Adrenal gland (tissue), 12 donors: ENCODE results near the gene ERBB4. TPM values are rescaled to one million over a fixed set of nuclear protein-coding genes. Genes with fewer than 3 reads are reported as not detected.

Source experiments
- DNase-seq, 7 donors: peaks; one replicate each; pipeline ENCODE4 v3.0.0-alpha.2; 2019 to 2020
- H3K27ac ChIP-seq, 5 donors: fragments of 200-600 bp; sonication (generic) in 4 of 5; 1 replicate in 3 of 5; 2 replicates in 2 of 5; pipeline versions ENCODE4 v1.5.1 to v1.8.0; 2016 to 2020; ENCODE audit warnings: mild to moderate bottlenecking in 1 of 5
- H3K27me3 ChIP-seq: fragments of 200-600 bp; 2 replicates; pipeline ENCODE4 v1.8.0; 2021
- H3K36me3 ChIP-seq, 2 donors: fragments of 200-600 bp; replicated peaks in 1 of 2; 1 replicate in 1 of 2; 2 replicates in 1 of 2; pipeline versions ENCODE4 v1.5.1 to v1.8.0; 2018 to 2022
- H3K4me1 ChIP-seq, 2 donors: fragments of 200-600 bp; replicated peaks in 1 of 2; 1 replicate in 1 of 2; 2 replicates in 1 of 2; pipeline versions ENCODE4 v1.5.1 to v1.8.0; 2018 to 2021
- H3K4me3 ChIP-seq, 4 donors: fragments of 200-600 bp; sonication (generic) in 3 of 4; one replicate each; pipeline ENCODE4 v1.5.1; 2016 to 2018
- H3K9me3 ChIP-seq, 3 donors: fragments of 200-600 bp; sonication (generic) in 1 of 3; replicated peaks in 1 of 3; 1 replicate in 2 of 3; 2 replicates in 1 of 3; pipeline versions ENCODE4 v1.5.1 to v1.8.0; 2016 to 2021
- CTCF ChIP-seq, 6 experiments: fragments of 450-650 bp in 4 of 6; fragments of 200-600 bp in 2 of 6; sonication (generic) in 1 of 6; IDR thresholded peaks; 1 replicate in 5 of 6; 2 replicates in 1 of 6; pipeline versions ENCODE4 v1.5.1 to v1.8.0; 2016 to 2021; ENCODE audit warnings: antibody characterized with exemption in 6 of 6, mild to moderate bottlenecking in 2 of 6, moderate library complexity in 1 of 6
- POLR2A ChIP-seq, 2 donors: fragments of 450-650 bp; IDR thresholded peaks; one replicate each; pipeline ENCODE4 v1.6.1; 2017; ENCODE audit warnings: antibody characterized with exemption in 2 of 2, mild to moderate bottlenecking in 2 of 2, moderate library complexity in 1 of 2
- WGBS, 4 donors: extraction: QIAGEN DNeasy Blood & Tissue Kit in 2 of 4; methylation state at CpG; one replicate each; pipeline versions ENCODE4 v1.1.5 to v1.1.7; 2013 to 2017; 5-methylcytosine and 5-hydroxymethylcytosine counted together
- intact Hi-C, 2 donors: fragments of 100-400 bp; cut with DNase I; formaldehyde crosslinking; loops; one replicate each; pipeline versions ENCODE4 v1.14.1 to v1.15.0; 2022 to 2023
- polyA plus RNA-seq, 3 donors: library from polyadenylated mRNA; stranded (reverse); fragments of 200-250 nt in 2 of 3; fragments of 350-450 nt in 1 of 3; fragmentation: Illumina TruSeq in 1 of 3; extraction: RNeasy Lipid Tissue Mini Kit (QIAGEN cat#74804) in 1 of 3; gene quantifications; one replicate each; pipeline ENCODE4 v1.2.3, GENCODE V29; 2013 to 2014
- total RNA-seq, 9 donors: library from RNA; depleted of rRNA in 4 of 9; stranded (reverse); fragments of >200 nt in 4 of 9; fragments of 120-200 nt in 1 of 9; fragmentation: NEBNext Ultra II Directional in 1 of 9; extraction: Animal tissue kit (Norgen Biotek cat#: 25700) in 1 of 9; gene quantifications; one replicate each; pipeline versions ENCODE4 v1.1.0 to v1.2.4, GENCODE V29; 2013 to 2023
- donor health status: healthy with polysubstance abuse.
- donor health status: Bipolar disorder and iron deficiency.
- donor health status: DM: yes; HTN: yes; CAD: no.
- donor health status: DM: no; HTN: no; CAD: no.
- donor health status: DM: no; HTN: no; CAD: no.
- donor health status: DM: yes; HTN: yes; CAD: no.

ERBB4 gene
- total and polyA plus RNA-seq, 12 donors = 0.06 to 2.9 (median 0.49) TPM

- WGBS, 4 donors = 65 to 79% (median 73%) methylated on average over 1 of the region's 1 CpG
- peak in 6 of 7 donors; percentile 13 to 68 (median 43) for DNase-seq
- intact Hi-C loops = loop anchor here (5.0 to 10.0 kb wide), 2 partner anchors 1112 to 1119 kb away; no protein-coding TSS in a partner anchor
These were observed 1083.3 kb downstream of the ERBB4 start for GRCh38 chr2:211455216-211455841.

GRCh38 chr2:211454679-211455078, 1083.9 kb downstream of the ERBB4 start:
- TF ChIP-seq CTCF (IDR thresholded peaks at IDR 0.05) = no peak
- no peak for TF ChIP-seq POLR2A (IDR thresholded peaks at IDR 0.05)
- intact Hi-C loops = loop anchor here (5.0 to 10.0 kb wide), 2 partner anchors 1113 to 1120 kb away; no protein-coding TSS in a partner anchor
- no peak for DNase-seq
- 23 to 33% (median 26%) methylated on average over 6 of the region's 6 CpGs for WGBS, 4 donors
- Histone ChIP-seq H3K27ac (no peak overlapping the region), H3K4me3 (no peak overlapping the region), H3K4me1 (no peaks in the 10 kb centered on the region), H3K36me3 (no peaks in the 10 kb centered on the region), H3K9me3 (no peaks in the 10 kb centered on the region), H3K27me3 (no peaks in the 10 kb centered on the region)

More at GRCh38 chr2:211455216-211455841, 1083.3 kb downstream of the ERBB4 start:
- TF ChIP-seq CTCF (IDR thresholded peaks at IDR 0.05) (peak; percentile 48 to 93 (median 68)), POLR2A (IDR thresholded peaks at IDR 0.05) (no peak)
- Histone ChIP-seq H3K27me3 (no peaks in the 10 kb centered on the region), H3K36me3 (no peaks in the 10 kb centered on the region), H3K4me3 (no peak overlapping the region), H3K4me1 (no peaks in the 10 kb centered on the region), H3K27ac (no peak overlapping the region), H3K9me3 (no peaks in the 10 kb centered on the region)

- DNase-seq = no peak
- Histone ChIP-seq H3K4me3 (no peak overlapping the region), H3K4me1 (no peaks in the 10 kb centered on the region), H3K27ac (no peak overlapping the region), H3K36me3 (no peaks in the 10 kb centered on the region), H3K9me3 (no peaks in the 10 kb centered on the region), H3K27me3 (no peaks in the 10 kb centered on the region)
- whole genome bisulfite sequencing, 4 donors = 42 to 56% (median 49%) methylated on average over 6 of the region's 6 CpGs
- no peak for TF ChIP-seq POLR2A (IDR thresholded peaks at IDR 0.05)
- TF ChIP-seq CTCF (IDR thresholded peaks at IDR 0.05) = no peak
- intact Hi-C loops = loop anchor here in 1 of 2 donors (10.0 kb wide), 1 partner anchor 1121 kb away; no protein-coding TSS in a partner anchor
These were observed 1085.2 kb downstream of the ERBB4 start for GRCh38 chr2:211453311-211453887.

GRCh38 chr2:211451642-211452041, 1087.0 kb downstream of the ERBB4 start:
- H3K27me3 ChIP-seq = no peaks in the 10 kb centered on the region
- H3K27ac ChIP-seq = no peak overlapping the region
- intact Hi-C loops = loop anchor here in 1 of 2 donors (10.0 kb wide), 1 partner anchor 1123 kb away; no protein-coding TSS in a partner anchor
- no peak overlapping the region for H3K4me3 ChIP-seq
- no peaks in the 10 kb centered on the region for H3K4me1 ChIP-seq
- no peak for TF ChIP-seq CTCF (IDR thresholded peaks at IDR 0.05)
- TF ChIP-seq POLR2A (IDR thresholded peaks at IDR 0.05) = no peak
- no peaks in the 10 kb centered on the region for H3K36me3 ChIP-seq
- WGBS, 4 donors = 68 to 89% (median 77%) methylated on average over 2 of the region's 2 CpGs
- no peak for DNase-seq
- no peaks in the 10 kb centered on the region for H3K9me3 ChIP-seq
